Kasumi-1 (cell line): ENCODE results near the gene KIAA1755.

ENCODE experiments used
- DNase-seq, 2 experiments: peaks; one replicate each; lab custom pipeline; 2025; lab: John Stamatoyannopoulos, UW

Gene KIAA1755

GRCh38 chr20:38219006-38219950 lies 41.3 kb downstream of the KIAA1755 start:
- DNase-seq = no peak

DNA sequence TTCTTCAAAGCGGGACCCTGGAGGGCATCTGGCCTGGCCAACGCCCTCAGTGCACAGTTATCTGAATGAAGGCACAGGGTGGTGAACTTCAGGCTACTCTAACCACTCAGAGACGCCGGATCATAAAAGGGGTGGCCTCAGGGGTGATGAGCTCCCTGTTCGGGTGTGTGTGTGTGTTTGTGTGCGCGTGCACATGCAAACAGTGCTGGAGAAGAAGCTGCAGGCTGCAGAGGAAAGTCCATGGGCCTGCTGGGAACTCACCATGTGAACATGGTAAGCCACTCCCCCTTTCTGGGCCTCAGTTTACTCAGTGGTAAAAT lies 42.0 kb downstream of the KIAA1755 start:
- no peak for DNase-seq

GRCh38 chr20:38217791-38218565 lies 42.6 kb downstream of the KIAA1755 start:
- DNase-seq = no peak

- DNase-seq = no peak
Measured at GRCh38 chr20:38216746-38217595, 43.6 kb downstream of the KIAA1755 start.

GRCh38 chr20:38216201-38216600 lies 44.3 kb downstream of the KIAA1755 start:
- DNase-seq = no peak

- no peak for DNase-seq
Measured at GRCh38 chr20:38215194-38216182, 45.0 kb downstream of the KIAA1755 start.

GRCh38 chr20:38214256-38215193 lies 46.0 kb downstream of the KIAA1755 start:
- no peak for DNase-seq

- no peak for DNase-seq
Measured at GRCh38 chr20:38213607-38213940, 47.0 kb downstream of the KIAA1755 start.

DNA sequence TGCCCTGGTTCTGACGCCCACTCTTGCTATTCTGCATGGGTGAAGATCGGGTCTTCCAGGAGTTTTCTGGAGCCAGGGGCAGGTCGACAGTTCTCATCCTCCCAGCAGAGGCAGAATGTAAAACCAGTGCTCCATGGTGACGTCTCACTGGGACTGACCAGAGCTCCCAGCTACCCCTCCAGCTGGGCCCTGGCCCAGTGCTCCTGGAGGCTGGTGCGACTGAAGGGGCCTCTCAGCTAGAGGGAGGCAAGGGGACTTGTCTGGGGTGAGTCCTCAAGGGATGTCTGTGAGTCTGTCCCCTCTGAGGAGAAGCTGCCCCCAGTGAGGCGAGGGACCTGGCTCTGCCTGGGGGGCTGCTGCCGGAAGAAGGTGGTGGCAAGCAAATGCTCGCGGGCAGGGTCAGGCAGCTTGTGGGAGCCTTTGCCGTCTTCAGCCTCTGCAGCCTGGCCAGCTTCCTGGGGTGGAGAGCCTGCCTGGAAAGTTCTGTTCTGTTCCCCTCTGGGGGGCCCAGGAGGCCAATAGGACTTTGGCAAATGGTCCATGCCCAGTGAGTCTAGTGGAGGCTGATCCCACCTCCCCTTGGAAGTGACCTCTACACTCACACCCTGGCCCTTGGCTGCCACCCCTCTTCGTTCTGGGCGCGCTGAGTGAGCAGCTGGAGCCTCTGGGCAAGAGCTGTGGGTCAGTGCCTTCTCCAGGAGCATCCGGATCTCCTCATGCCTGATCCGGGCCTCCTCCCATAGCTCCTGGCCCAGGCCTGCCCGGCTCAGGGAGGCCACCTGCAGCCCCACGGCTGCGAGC lies 47.5 kb downstream of the KIAA1755 start:
- no peak for DNase-seq

DNA sequence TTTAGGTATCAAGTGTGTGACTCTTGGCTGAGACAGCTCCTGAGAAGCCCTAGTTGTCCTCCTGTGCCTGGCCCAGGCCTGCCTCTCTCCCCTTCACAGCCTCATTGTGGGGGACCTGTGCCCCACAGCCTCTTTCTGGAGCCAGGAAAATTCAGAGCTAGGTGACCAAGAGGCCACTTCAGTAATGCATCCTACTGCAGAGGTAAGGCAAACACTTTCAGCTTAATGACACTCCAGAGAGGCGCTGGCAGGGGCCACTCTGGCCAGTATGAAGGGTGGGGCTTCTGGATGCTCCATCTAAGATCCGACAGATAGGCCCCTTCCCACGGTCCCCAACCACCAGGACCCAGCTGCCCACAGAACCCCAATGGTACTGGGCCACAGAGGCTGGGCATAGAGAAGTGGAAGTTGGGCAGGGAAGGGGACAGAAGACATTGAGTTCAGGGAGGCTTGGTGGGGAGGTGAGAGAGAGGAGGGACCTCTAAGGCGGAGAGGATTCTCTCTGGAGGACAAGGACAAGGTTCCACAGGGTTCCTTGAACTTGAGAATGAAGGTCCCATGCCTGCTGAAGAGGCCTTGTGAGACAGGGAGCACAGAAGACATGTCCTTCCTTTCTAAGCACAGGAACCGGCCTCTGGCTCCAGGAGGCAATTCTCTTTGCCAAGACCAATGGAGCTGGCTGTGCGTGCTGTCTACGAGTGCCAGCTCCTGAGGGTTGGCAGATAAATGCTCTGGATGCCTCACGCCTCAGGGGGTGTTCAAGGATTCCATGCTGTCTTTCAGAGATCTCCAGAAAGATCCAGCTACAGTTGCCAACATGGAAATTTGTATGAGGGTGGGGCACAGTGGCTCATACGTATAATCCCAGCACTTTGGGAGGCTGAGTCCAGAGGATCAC lies 49.1 kb downstream of the KIAA1755 start:
- no peak for DNase-seq

DNA sequence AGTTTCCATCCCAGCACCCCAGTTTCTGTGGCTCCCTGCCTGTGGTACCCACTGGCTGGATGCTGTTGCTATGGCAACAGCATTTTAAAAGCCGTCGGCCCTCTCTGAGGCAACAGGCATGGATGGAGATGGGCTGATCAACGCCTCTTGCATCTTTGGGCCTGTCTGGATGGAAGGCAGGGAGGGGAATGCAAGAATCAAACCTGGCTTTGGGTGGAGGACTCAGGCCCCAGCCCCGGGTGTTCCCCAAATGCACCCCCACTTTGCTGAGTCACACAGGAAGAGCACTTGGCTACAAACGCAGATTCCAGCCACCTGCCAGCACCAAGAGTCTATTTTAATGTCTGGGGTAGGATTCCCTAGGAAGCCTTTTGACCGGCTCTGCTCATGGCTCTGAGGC lies 49.8 kb downstream of the KIAA1755 start:
- no peak for DNase-seq

- DNase-seq = no peak
Measured at GRCh38 chr20:38209736-38210405, 50.7 kb downstream of the KIAA1755 start.

DNA sequence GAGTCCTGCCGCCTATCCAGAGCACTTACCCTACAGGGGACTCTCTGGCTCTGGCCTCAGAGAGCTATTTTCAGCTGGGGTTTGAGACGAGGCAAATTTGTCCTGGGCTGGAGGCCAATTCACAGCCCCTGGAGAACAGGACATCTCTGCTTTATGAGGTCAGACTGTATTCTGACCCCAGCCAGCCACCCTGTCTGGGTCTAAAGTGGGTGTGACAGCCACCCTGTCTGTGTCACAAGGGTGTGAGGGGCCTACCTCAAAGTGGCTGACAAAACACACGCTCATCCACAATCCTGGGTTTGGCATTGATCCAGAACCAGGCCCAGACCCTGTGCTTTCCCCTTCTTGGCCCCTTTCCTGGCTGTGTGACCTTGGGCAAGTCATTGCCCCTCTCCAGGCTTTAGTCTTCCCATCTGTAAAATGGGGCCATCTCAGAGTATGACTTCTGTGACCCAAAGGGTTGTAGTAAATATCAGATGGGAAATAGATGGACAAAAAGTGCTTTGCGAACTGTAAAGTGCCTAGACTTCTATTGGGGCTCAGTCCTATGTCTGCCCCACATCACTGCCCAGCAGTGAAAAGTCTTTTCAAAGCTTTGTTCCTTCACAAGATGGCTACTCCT lies 51.4 kb downstream of the KIAA1755 start:
- no peak for DNase-seq

DNA sequence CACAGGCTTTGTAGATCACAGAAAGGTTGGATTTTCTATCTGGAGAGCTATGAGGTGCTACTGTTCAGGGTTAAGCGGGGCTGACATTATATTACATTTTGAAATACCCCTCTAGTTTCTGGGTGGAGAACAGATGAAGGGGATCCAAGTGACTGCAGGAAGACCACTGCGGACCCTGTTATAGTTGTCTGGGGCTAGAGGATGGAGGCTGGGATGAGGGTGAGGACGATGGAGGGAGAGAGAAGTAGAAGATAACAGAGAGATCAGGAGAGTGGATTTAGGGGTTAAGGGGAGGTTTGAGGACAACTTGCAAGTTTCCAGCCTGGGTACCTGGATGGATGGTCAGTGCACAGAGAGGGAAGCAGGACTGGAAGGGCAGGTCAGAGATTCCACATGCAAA lies 52.0 kb downstream of the KIAA1755 start:
- DNase-seq = no peak

DNA sequence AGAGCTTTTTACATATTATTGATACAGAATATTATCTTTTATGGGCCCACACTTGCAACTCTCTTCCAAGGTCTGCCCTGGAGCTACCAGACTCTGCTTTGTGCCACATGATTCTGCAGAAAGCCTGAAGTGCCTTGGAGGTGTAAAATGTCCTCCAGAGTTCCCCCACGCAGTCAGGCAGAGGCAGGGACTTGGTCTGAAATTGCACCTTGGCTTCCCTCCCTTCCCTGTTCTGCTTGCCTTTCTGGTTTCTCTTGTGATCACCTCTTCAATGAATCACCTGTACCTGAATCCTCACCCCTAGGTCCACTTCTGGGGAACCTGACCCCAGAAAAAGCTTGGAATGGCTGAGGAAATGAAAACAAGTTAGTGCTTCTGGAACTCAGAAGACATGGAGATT lies 52.4 kb downstream of the KIAA1755 start:
- DNase-seq = no peak

GRCh38 chr20:38207621-38208020 lies 52.9 kb downstream of the KIAA1755 start:
- no peak for DNase-seq

DNA sequence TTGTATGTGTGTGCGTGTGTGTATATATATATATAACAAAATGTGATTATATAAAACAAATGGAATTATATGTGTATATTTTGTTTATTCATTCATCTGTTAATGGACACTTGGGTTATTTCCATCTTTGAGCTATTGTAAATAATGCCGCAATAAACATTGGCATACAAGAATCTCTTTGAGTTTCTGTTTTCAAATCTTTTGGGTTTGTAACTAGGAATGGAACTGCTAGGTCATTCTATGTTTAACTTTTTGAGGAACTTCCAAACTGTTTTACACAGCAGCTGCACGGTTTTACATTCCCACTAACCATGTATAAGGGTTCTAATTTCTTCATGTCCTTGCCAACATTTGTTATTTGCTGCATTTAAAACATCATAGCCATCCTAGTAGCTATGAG lies 55.5 kb downstream of the KIAA1755 start:
- DNase-seq = no peak
